CD14-positive monocyte (primary cell): ENCODE data around the gene ARMC12. TPM values are rescaled to one million over a fixed set of nuclear protein-coding genes. Genes with fewer than 3 reads are reported as not detected.
A peak's percentile ranks its signal among the peaks of the same experiment; 100 is the strongest.

ENCODE experiments used
- DNase-seq, 3 donors: peaks; one replicate each; pipeline ENCODE4 v3.0.0-alpha.2; 2011 to 2022
- H2AFZ ChIP-seq: 2 replicates; pipeline ENCODE4 v1.6.0; 2012; ENCODE audit warnings: mild to moderate bottlenecking, low read depth, low read length, inconsistent platforms; ENCODE audit not compliant: insufficient read depth, poor library complexity, severe bottlenecking
- H3K27ac ChIP-seq, 2 donors: 1 replicate in 1 of 2; 2 replicates in 1 of 2; pipeline ENCODE4 v1.5.1; 2012 to 2013; ENCODE audit warnings: low read length in 2 of 2, control low read depth in 1 of 2, inconsistent platforms in 1 of 2, low read depth in 1 of 2, mild to moderate bottlenecking in 1 of 2
- H3K27me3 ChIP-seq, 2 donors: one replicate each; pipeline versions ENCODE4 v1.6.0 to v1.6.1; 2011 to 2013; ENCODE audit warnings: low read length in 2 of 2; ENCODE audit not compliant: control insufficient read depth in 2 of 2, insufficient read depth in 2 of 2
- H3K36me3 ChIP-seq, 2 donors: replicated peaks in 1 of 2; 1 replicate in 1 of 2; 2 replicates in 1 of 2; pipeline versions ENCODE4 v1.5.1 to v1.6.1; 2012 to 2013; ENCODE audit warnings: low read length in 2 of 2, control low read depth in 1 of 2, inconsistent platforms in 1 of 2, mild to moderate bottlenecking in 1 of 2; ENCODE audit not compliant: insufficient read depth in 2 of 2, control insufficient read depth in 1 of 2
- H3K4me1 ChIP-seq, 2 donors: 1 replicate in 1 of 2; 2 replicates in 1 of 2; pipeline versions ENCODE4 v1.5.1 to v1.6.1; 2012 to 2013; ENCODE audit warnings: low read length in 2 of 2, control low read depth in 1 of 2, inconsistent platforms in 1 of 2, mild to moderate bottlenecking in 1 of 2, moderate library complexity in 1 of 2; ENCODE audit not compliant: insufficient read depth in 2 of 2, control insufficient read depth in 1 of 2
- H3K4me2 ChIP-seq: replicated peaks from 2 replicates; pipeline ENCODE3; 2012; ENCODE audit warnings: low read length, moderate library complexity, mild to moderate bottlenecking; ENCODE audit not compliant: poor library complexity, severe bottlenecking; ENCODE audit errors: extremely low read depth
- H3K4me3 ChIP-seq, 3 experiments: fragments of 200-600 bp in 1 of 3; sonication (generic) in 1 of 3; replicated peaks in 1 of 3; 1 replicate in 2 of 3; 2 replicates in 1 of 3; pipeline ENCODE4 v1.5.1; 2011 to 2013; ENCODE audit warnings: low read length in 3 of 3, mild to moderate bottlenecking in 3 of 3, control low read depth in 2 of 3, low read depth in 2 of 3, inconsistent platforms in 1 of 3, moderate library complexity in 1 of 3
- H3K79me2 ChIP-seq: 2 replicates; pipeline ENCODE4 v1.6.0; 2012; ENCODE audit warnings: mild to moderate bottlenecking, control low read depth, inconsistent platforms, low read length, moderate library complexity; ENCODE audit not compliant: insufficient read depth
- H3K9ac ChIP-seq: 2 replicates; pipeline ENCODE4 v1.6.0; 2017; ENCODE audit warnings: low read length, mild to moderate bottlenecking; ENCODE audit not compliant: insufficient read depth, poor library complexity, severe bottlenecking
- H3K9me3 ChIP-seq, 2 donors: replicated peaks in 1 of 2; 1 replicate in 1 of 2; 2 replicates in 1 of 2; pipeline versions ENCODE4 v1.5.1 to v1.6.1; 2012 to 2013; ENCODE audit warnings: low read length in 2 of 2, control low read depth in 1 of 2; ENCODE audit not compliant: control insufficient read depth in 1 of 2, insufficient read depth in 1 of 2
- H4K20me1 ChIP-seq: 2 replicates; pipeline ENCODE4 v1.6.0; 2012; ENCODE audit warnings: mild to moderate bottlenecking, low read length, control low read depth, moderate library complexity; ENCODE audit not compliant: insufficient read depth
- H3K27ac Mint-ChIP-seq, 7 donors: one replicate each; pipeline ENCODE4 v1.8.0; 2020; ENCODE audit warnings: mild to moderate bottlenecking in 7 of 7, mixed read lengths in 7 of 7, moderate library complexity in 6 of 7, inconsistent platforms in 2 of 7
- H3K27me3 Mint-ChIP-seq, 3 donors: one replicate each; pipeline ENCODE4 v1.8.0; 2021 to 2022; ENCODE audit warnings: low read depth in 3 of 3, mild to moderate bottlenecking in 3 of 3, mixed read lengths in 3 of 3, moderate library complexity in 3 of 3, inconsistent platforms in 1 of 3
- H3K36me3 Mint-ChIP-seq, 2 donors: one replicate each; pipeline ENCODE4 v1.8.0; 2020; ENCODE audit warnings: mixed read lengths in 2 of 2, inconsistent platforms in 1 of 2, mild to moderate bottlenecking in 1 of 2
- H3K4me1 Mint-ChIP-seq: one replicate; pipeline ENCODE4 v1.8.0; 2020; ENCODE audit warnings: mild to moderate bottlenecking, mixed read lengths
- H3K4me3 Mint-ChIP-seq, 2 donors: one replicate each; pipeline ENCODE4 v1.8.0; 2020; ENCODE audit warnings: mild to moderate bottlenecking in 2 of 2, mixed read lengths in 2 of 2, moderate library complexity in 1 of 2
- H3K9me3 Mint-ChIP-seq, 7 donors: one replicate each; pipeline ENCODE4 v1.8.0; 2020 to 2022; ENCODE audit warnings: mixed read lengths in 7 of 7, mild to moderate bottlenecking in 6 of 7, moderate library complexity in 6 of 7, inconsistent platforms in 2 of 7
- WGBS: methylation state at CpG from one replicate; pipeline ENCODE4 v1.1.5; 2013; ENCODE audit warnings: missing lambda C conversion rate; ENCODE audit not compliant: insufficient coverage; 5-methylcytosine and 5-hydroxymethylcytosine counted together
- intact Hi-C, 2 donors: fragments of 100-400 bp; cut with micrococcal nuclease; formaldehyde crosslinking; loops; one replicate each; pipeline versions ENCODE4 v1.15.0 to v1.15.1; 2023
- polyA plus RNA-seq, 3 donors: library from polyadenylated mRNA; depleted of rRNA in 1 of 3; unstranded in 2 of 3; stranded (reverse) in 1 of 3; fragments of 300-500 nt in 2 of 3; fragments of >200 nt in 1 of 3; fragmentation: Illumina TruSeq in 2 of 3; gene quantifications; 1 replicate in 2 of 3; 2 replicates in 1 of 3; pipeline ENCODE4 v1.2.3, GENCODE V29; 2012 to 2021
- TF ChIP-seq, protein P1 (sequence below): fragments of 200-600 bp; IDR thresholded peaks from one replicate; pipeline ENCODE4 v1.8.0; 2022; ENCODE audit warnings: antibody characterized with exemption, mild to moderate bottlenecking

ARMC12 gene
- polyA plus RNA-seq, 3 donors = 2.7 TPM; not detected in 2

DNA sequence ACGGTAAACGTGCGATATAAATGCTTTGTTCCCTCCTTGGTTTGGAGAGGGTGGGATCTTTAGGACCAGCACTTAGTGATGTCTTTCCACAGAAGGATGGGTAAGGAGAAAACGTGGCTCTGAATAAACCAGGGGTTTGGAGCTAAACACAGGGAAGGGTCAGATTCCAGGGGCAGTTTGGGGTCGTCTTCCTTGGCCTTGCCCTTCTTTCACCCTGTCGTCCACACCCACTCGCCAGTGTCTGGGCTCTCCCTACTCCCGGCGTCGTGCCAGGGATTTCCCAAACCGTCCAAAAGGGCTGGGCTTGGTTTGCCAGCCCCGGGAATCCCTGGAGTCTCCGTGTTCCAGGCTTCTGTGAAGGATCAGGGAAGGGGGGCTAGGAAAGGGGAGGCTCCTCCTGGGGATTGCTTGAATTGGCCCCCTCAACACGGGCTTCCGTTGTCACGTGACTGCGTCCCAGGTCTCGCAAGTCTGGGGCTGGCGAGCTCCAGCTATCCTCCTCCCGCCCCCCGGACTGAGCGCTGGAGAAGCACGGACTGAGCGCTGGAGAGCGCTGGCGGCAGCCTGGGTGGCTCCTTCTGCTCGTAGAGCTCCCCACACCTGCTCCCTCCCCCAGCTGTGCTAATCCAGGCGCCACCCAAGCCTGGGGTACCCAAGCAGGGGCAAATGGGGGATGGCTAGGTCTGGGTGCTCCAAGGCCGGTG is 9.4 kb upstream of the ARMC12 start:
- peak overlapping the region; percentile 76 to 96 (median 92) for H3K27ac Mint-ChIP-seq
- 14% methylated on average over 23 of the region's 29 CpGs for WGBS
- no peaks in the 10 kb centered on the region for H3K36me3 ChIP-seq
- no peaks in the 10 kb centered on the region for H3K9me3 ChIP-seq
- peak overlapping the region; percentile 73 to 80 for H3K4me3 Mint-ChIP-seq
- H3K79me2 ChIP-seq = peaks cover 10% of the 10 kb centered on the region
- peak overlapping the region; percentile 72 for H3K9ac ChIP-seq
- H4K20me1 ChIP-seq = no peaks in the 10 kb centered on the region
- H3K4me3 ChIP-seq = peak overlapping the region; percentile 37 to 95 (median 44)
- intact Hi-C loops = no loop called here
- H3K36me3 Mint-ChIP-seq = no peaks in the 10 kb centered on the region
- H3K27ac ChIP-seq = peak overlapping the region; percentile 83 to 85
- H3K27me3 ChIP-seq = no peaks in the 10 kb centered on the region
- H2AFZ ChIP-seq = peak overlapping the region; percentile 85
- no peaks in the 10 kb centered on the region for H3K9me3 Mint-ChIP-seq
- peak in 1 of 3 donors; percentile 39 for DNase-seq
- TF ChIP-seq, protein P1, sequence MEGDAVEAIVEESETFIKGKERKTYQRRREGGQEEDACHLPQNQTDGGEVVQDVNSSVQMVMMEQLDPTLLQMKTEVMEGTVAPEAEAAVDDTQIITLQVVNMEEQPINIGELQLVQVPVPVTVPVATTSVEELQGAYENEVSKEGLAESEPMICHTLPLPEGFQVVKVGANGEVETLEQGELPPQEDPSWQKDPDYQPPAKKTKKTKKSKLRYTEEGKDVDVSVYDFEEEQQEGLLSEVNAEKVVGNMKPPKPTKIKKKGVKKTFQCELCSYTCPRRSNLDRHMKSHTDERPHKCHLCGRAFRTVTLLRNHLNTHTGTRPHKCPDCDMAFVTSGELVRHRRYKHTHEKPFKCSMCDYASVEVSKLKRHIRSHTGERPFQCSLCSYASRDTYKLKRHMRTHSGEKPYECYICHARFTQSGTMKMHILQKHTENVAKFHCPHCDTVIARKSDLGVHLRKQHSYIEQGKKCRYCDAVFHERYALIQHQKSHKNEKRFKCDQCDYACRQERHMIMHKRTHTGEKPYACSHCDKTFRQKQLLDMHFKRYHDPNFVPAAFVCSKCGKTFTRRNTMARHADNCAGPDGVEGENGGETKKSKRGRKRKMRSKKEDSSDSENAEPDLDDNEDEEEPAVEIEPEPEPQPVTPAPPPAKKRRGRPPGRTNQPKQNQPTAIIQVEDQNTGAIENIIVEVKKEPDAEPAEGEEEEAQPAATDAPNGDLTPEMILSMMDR = no peak
- H3K4me1 Mint-ChIP-seq = peaks cover 85% of the 10 kb centered on the region
- peaks cover 79 to 91% of the 10 kb centered on the region in 2 donors for H3K4me1 ChIP-seq
- H3K4me2 ChIP-seq = peak overlapping the region; percentile 89
- peaks cover 0 to 5% (median 2%) of the 10 kb centered on the region in 3 donors for H3K27me3 Mint-ChIP-seq

DNA sequence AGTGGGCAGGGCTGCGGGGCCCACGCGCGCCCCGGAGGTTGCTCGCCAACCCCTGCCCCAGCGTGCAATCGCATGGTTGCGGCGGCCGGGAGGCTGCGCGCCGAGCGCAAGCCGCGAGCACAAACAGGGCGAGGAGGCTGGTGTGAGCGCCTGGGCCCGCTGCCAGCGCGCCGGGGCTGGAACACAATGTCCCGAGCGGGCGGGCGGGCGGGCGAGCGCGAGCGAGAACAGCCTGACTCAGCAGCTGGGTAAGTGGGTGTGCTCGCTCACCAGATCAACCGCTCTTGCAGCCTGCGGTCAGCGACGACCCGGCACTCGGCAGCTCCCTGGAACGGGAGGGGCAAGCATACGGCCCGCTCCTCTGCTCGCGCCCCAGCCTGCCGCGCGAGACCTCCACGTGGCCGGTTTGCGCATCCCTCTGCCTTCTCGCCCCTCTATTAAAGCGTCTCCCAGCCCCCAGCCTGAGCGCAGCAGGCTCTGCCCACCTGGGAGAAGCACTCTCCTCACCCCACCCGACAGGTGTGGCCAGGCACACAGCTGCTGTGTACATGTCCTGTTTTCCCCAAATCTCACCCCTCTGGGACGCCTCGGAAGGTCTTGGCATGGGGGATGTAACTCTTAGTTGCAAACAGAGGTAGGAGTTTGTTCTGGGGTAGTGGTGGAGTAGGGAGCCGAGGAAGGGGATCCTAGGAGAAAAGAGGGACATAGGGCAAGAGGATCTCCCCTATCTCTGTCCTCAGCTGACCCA is 8.7 kb upstream of the ARMC12 start:
- peaks cover 85 to 96% of the 10 kb centered on the region in 2 donors for H3K4me1 ChIP-seq
- H3K4me1 Mint-ChIP-seq = peaks cover 89% of the 10 kb centered on the region
- peak overlapping the region; percentile 37 to 95 (median 44) for H3K4me3 ChIP-seq
- peak overlapping the region; percentile 76 to 96 (median 94) for H3K27ac Mint-ChIP-seq
- intact Hi-C loops = loop anchor here in 1 of 2 donors (2.0 kb wide), 1 partner anchor 41 kb away; no protein-coding TSS in a partner anchor
- peak overlapping the region; percentile 75 to 83 for H3K4me3 Mint-ChIP-seq
- peak overlapping the region; percentile 85 for H2AFZ ChIP-seq
- H3K9me3 ChIP-seq = no peaks in the 10 kb centered on the region
- H3K36me3 ChIP-seq = no peaks in the 10 kb centered on the region
- H3K9me3 Mint-ChIP-seq = no peaks in the 10 kb centered on the region
- H3K9ac ChIP-seq = peak overlapping the region; percentile 72
- H3K27ac ChIP-seq = peak overlapping the region; percentile 83 to 85
- H3K27me3 ChIP-seq = no peaks in the 10 kb centered on the region
- peaks cover 10% of the 10 kb centered on the region for H3K79me2 ChIP-seq
- no peaks in the 10 kb centered on the region for H4K20me1 ChIP-seq
- peak; percentile 87 to 91 (median 88) for DNase-seq
- under 1% methylated on average over 53 of the region's 57 CpGs for WGBS
- H3K4me2 ChIP-seq = peak overlapping the region; percentile 89
- TF ChIP-seq, protein P1 = no peak
- peaks cover 0 to 5% (median 0%) of the 10 kb centered on the region in 3 donors for H3K27me3 Mint-ChIP-seq
- no peaks in the 10 kb centered on the region for H3K36me3 Mint-ChIP-seq
